K562 (cell line): ENCODE results near the gene ENO3. TPM values are rescaled to one million over a fixed set of nuclear protein-coding genes. Genes with fewer than 3 reads are reported as not detected.
A peak's percentile ranks its signal among the peaks of the same experiment; 100 is the strongest.

Experiments
- ATAC-seq: fragments of 200-7000 bp; cut with Tn5 transposase; 3 replicates; pipeline ENCODE4 v1.9.1; 2020; ENCODE audit warnings: moderate library complexity
- BruUV-seq: library from RNA; stranded (reverse); fragments of 400-500 nt; replicated peaks from 2 replicates; lab custom pipeline; 2021; lab: Mats Ljungman, UMichigan
- CTCF ChIA-PET: fragments of 300-600 bp; formaldehyde crosslinking; extraction: SDS; loops from one replicate; lab custom pipeline; 2021; ENCODE audit warnings: low intra/inter-chr PET ratio; lab: Yijun Ruan, JAX
- POLR2A ChIA-PET: fragments of 300-600, 350-650 bp; sonication (Branson Sonifier 250); formaldehyde crosslinking; extraction: SDS; loops from one replicate; lab custom pipeline; 2021; ENCODE audit warnings: antibody characterized with exemption, inconsistent platforms; lab: Yijun Ruan, JAX
- DNase-seq, 4 experiments: peaks; one replicate each; pipeline versions ENCODE4 v3.0.0 to v3.0.0-alpha.2; 2011 to 2018; ENCODE audit warnings: low spot score in 3 of 4, mixed read lengths in 3 of 4; ENCODE audit errors: extremely low read depth in 1 of 4
- FAIRE-seq: peaks from 2 replicates; lab custom pipeline; 2011; peaks lifted over from hg19 to GRCh38; lab: Jason Lieb, UNC
- H2AFZ ChIP-seq: 2 replicates; pipeline ENCODE4 v1.6.0; 2011; ENCODE audit warnings: low read depth, low read length, control low read depth, inconsistent platforms
- H3K27ac ChIP-seq: fragments of 200-600 bp; 3 replicates; pipeline ENCODE4 v1.8.0; 2011; ENCODE audit warnings: low read depth, mild to moderate bottlenecking, control low read depth, inconsistent platforms, low read length, moderate library complexity, mixed read lengths; ENCODE audit errors: extremely low read depth
- H3K27me3 ChIP-seq, 2 experiments: fragments of 300-600 bp in 1 of 2; 2 replicates in 1 of 2; 3 replicates in 1 of 2; pipeline versions ENCODE4 v1.6.0 to v1.8.0; 2011; ENCODE audit warnings: inconsistent platforms in 2 of 2, low read length in 2 of 2, mild to moderate bottlenecking in 1 of 2, mixed read lengths in 1 of 2, moderate library complexity in 1 of 2; ENCODE audit not compliant: control insufficient read depth in 2 of 2, insufficient read depth in 2 of 2
- H3K36me3 ChIP-seq: fragments of 300-600 bp; 3 replicates; pipeline ENCODE4 v1.8.0; 2011; ENCODE audit warnings: mild to moderate bottlenecking, low read length, inconsistent platforms; ENCODE audit not compliant: control insufficient read depth, insufficient read depth
- H3K4me1 ChIP-seq, 2 experiments: fragments of 200-600 bp in 1 of 2; replicated peaks in 1 of 2; 2 replicates in 1 of 2; 3 replicates in 1 of 2; pipeline versions ENCODE4 v1.5.1 to v1.8.0; 2011; ENCODE audit warnings: inconsistent platforms in 2 of 2, low read length in 2 of 2, mild to moderate bottlenecking in 1 of 2, mixed read lengths in 1 of 2, moderate library complexity in 1 of 2; ENCODE audit not compliant: control insufficient read depth in 2 of 2, insufficient read depth in 2 of 2
- H3K4me2 ChIP-seq: 2 replicates; pipeline ENCODE4 v1.6.1; 2011; ENCODE audit warnings: low read length, control low read depth, inconsistent platforms, mixed read lengths; ENCODE audit not compliant: insufficient read depth
- H3K4me3 ChIP-seq: fragments of 200-600 bp; sonication (generic), shearing (Covaris generic); 2 replicates; pipeline ENCODE4 v1.5.1; 2016; ENCODE audit warnings: control low read depth, inconsistent platforms
- H3K79me2 ChIP-seq: fragments of 200-600 bp; 3 replicates; pipeline ENCODE4 v1.8.0; 2011; ENCODE audit warnings: low read length, inconsistent platforms; ENCODE audit not compliant: control insufficient read depth, insufficient read depth
- H3K9ac ChIP-seq, 2 experiments: 2 replicates each; pipeline versions ENCODE4 v1.6.0 to v1.6.1; 2011; ENCODE audit warnings: low read depth in 2 of 2, low read length in 2 of 2, control low read depth in 1 of 2, inconsistent platforms in 1 of 2, mild to moderate bottlenecking in 1 of 2, mixed read lengths in 1 of 2; ENCODE audit not compliant: insufficient read depth in 1 of 2
- H3K9me1 ChIP-seq: one replicate; pipeline ENCODE4 v1.6.0; 2011; ENCODE audit warnings: inconsistent platforms, mild to moderate bottlenecking, low read length, moderate library complexity; ENCODE audit not compliant: control insufficient read depth, insufficient read depth
- H3K9me3 ChIP-seq: replicated peaks from 2 replicates; pipeline ENCODE4 v1.5.1; 2011; ENCODE audit warnings: low read depth, low read length, inconsistent platforms; ENCODE audit not compliant: control insufficient read depth, insufficient read depth
- H4K20me1 ChIP-seq: replicated peaks from 2 replicates; pipeline ENCODE4 v1.6.1; 2011; ENCODE audit warnings: low read length, inconsistent platforms, mixed read lengths; ENCODE audit not compliant: control insufficient read depth, insufficient read depth
- ETS2 ChIP-seq: IDR thresholded peaks from 2 replicates; pipeline ENCODE4 v1.6.1; 2016; ENCODE audit warnings: borderline replicate concordance, missing genetic modification characterization, mild to moderate bottlenecking, moderate library complexity, missing compliant biosample characterization; ENCODE audit not compliant: poor library complexity, severe bottlenecking
- HOMEZ ChIP-seq: fragments of 250-450 bp; sonication (Bioruptor Pico); IDR thresholded peaks from 2 replicates; pipeline ENCODE4 v1.4.0; 2020; ENCODE audit warnings: mild to moderate bottlenecking, moderate library complexity
- SIN3A ChIP-seq, 2 experiments: fragments of 150-350 bp in 1 of 2; IDR thresholded peaks; 2 replicates each; pipeline ENCODE4 v1.6.1; 2011 to 2016; ENCODE audit warnings: borderline replicate concordance in 2 of 2, low read depth in 2 of 2, low read length in 2 of 2, mild to moderate bottlenecking in 2 of 2, moderate library complexity in 2 of 2; ENCODE audit not compliant: control insufficient read depth in 1 of 2
- TFAP4 ChIP-seq: sonication (generic); formaldehyde crosslinking; IDR thresholded peaks from 2 replicates; pipeline ENCODE4 v1.8.0; 2022; ENCODE audit warnings: missing genetic modification reagents, mild to moderate bottlenecking, moderate library complexity, borderline replicate concordance
- WGBS: fragments of 100-300 bp; shearing (Covaris generic); methylation state at CpG from one replicate; pipeline ENCODE4 v1.1.6; 2016; ENCODE audit warnings: low coverage, mixed read lengths; ENCODE audit not compliant: insufficient coverage; ENCODE audit errors: missing lambda C conversion rate; 5-methylcytosine and 5-hydroxymethylcytosine counted together
- in situ Hi-C: fragments of 300-500 bp; cut with MboI; formaldehyde crosslinking; loops from 4 replicates; pipeline ENCODE4 v1.15.0; 2018; ENCODE audit warnings: inconsistent platforms, mixed read lengths
- intact Hi-C: fragments of 100-400 bp; cut with micrococcal nuclease; formaldehyde crosslinking; loops from 2 replicates; pipeline ENCODE4 v1.14.2; 2022
- polyA plus RNA-seq, 8 experiments: library from polyadenylated mRNA; depleted of rRNA in 4 of 8; stranded (reverse) in 5 of 8; unstranded in 3 of 8; fragments of >200 nt; fragmentation: Nextera tagmentation in 2 of 8; fragmentation: Illumina TruSeq in 1 of 8; extraction: Ambion mirVana in 2 of 8; extraction: Trizol in 1 of 8; gene quantifications; 2 replicates each; pipeline versions ENCODE4 v1.2.1 to v1.2.3, GENCODE V29; 2011 to 2014; ENCODE audit warnings: inconsistent platforms in 1 of 8, missing spikeins in 1 of 8
- total RNA-seq, 7 experiments: library from RNA; depleted of rRNA in 6 of 7; stranded (reverse); fragments of >200 nt in 6 of 7; fragmentation: Illumina TruSeq in 2 of 7; extraction: Trizol in 2 of 7; gene quantifications; 2 replicates each; pipeline versions ENCODE4 v1.2.1 to v1.2.3, GENCODE V29; 2011 to 2021; ENCODE audit warnings: low replicate concordance in 1 of 7

Gene ENO3
- total and polyA plus RNA-seq, 9 of the 15 experiments (the other 6 are each of a cell fraction or from before 2014, with no cell fraction given) = 5.7 to 17.2 (median 9.9) TPM

- 0 out of 2 replicates have a peak, but pooled peaks have one; percentile 29 for TF ChIP-seq TFAP4 (CRISPR knock-in tag)
- TF ChIP-seq ETS2 (tag) = no peak
- no peak for TF ChIP-seq HOMEZ
- peak in 1 of 2 experiments; percentile 37; a peak in 1 of 4 replicates for TF ChIP-seq SIN3A (IDR thresholded peaks at IDR 0.05; ENCODE audit: borderline replicate concordance in 2 of 2, control insufficient read depth in 1 of 2, low read depth in 2 of 2, low read length in 2 of 2)
- CTCF ChIA-PET = no interaction called here
- WGBS = 10% methylated on average over 3 of the region's 4 CpGs
Measured at GRCh38 chr17:4945944-4946280, 5.0 kb upstream of the ENO3 start.

More at GRCh38 chr17:4945944-4946280, 5.0 kb upstream of the ENO3 start:
- no peaks in the 10 kb centered on the region for H3K27me3 ChIP-seq
- peaks cover 83% of the 10 kb centered on the region for H3K79me2 ChIP-seq
- DNase-seq (no peak), ATAC-seq (no peak), FAIRE-seq (no peak)
- H3K4me1 ChIP-seq = peaks cover 24 to 37% of the 10 kb centered on the region in 2 experiments
- peak overlapping the region; percentile 93 for H3K4me2 ChIP-seq
- H3K9me3 ChIP-seq = no peaks in the 10 kb centered on the region
- no TSS peak for BruUV-seq
- H2AFZ ChIP-seq = no peak overlapping the region
- peaks cover 22% of the 10 kb centered on the region for H4K20me1 ChIP-seq
- peaks cover 65% of the 10 kb centered on the region for H3K36me3 ChIP-seq
- H3K27ac ChIP-seq = peak overlapping the region; percentile 98
- intact Hi-C loops = loop anchor here (1.0 kb wide), 1 partner anchor 21 kb away; the partner anchor contains the start of gene SPAG7
- H3K9ac ChIP-seq = peak overlapping the region; percentile 50 to 97; a peak in 3 of 4 replicates
- in situ Hi-C loops = no loop called here
- H3K4me3 ChIP-seq = peak overlapping the region; percentile 97
- no peaks in the 10 kb centered on the region for H3K9me1 ChIP-seq
- POLR2A ChIA-PET = interaction anchor here (0.6 to 3.2 kb wide), 4 partner anchors 17 to 813 kb away, joined by 3 to 21 read pairs (median 3); partner anchors contain the start of gene SPAG7
